HEK293 (cell line): Measurements from ENCODE around the gene RPL29.

Source experiments
- CTCF ChIA-PET: fragments of 350-600 bp; formaldehyde crosslinking; extraction: SDS; loops from one replicate; lab custom pipeline; 2021; ENCODE audit warnings: antibody characterized with exemption; lab: Yijun Ruan, JAX
- POLR2A ChIA-PET: fragments of 300-600 bp; formaldehyde crosslinking; extraction: SDS; loops from one replicate; lab custom pipeline; 2020; ENCODE audit warnings: antibody characterized with exemption, inconsistent platforms; lab: Yijun Ruan, JAX
- H3K27ac ChIP-seq: fragments of 200-500 bp; sonication (Bioruptor generic); 2 replicates; pipeline ENCODE4 v1.5.1; 2014; ENCODE audit warnings: low read depth, low read length, control low read depth, inconsistent platforms; ENCODE audit errors: extremely low read depth
- H3K36me3 ChIP-seq, 2 experiments: fragments of 200-500 bp in 1 of 2; sonication (Bioruptor generic) in 1 of 2; 1 replicate in 1 of 2; 2 replicates in 1 of 2; pipeline ENCODE4 v1.5.1; 2014 to 2017; ENCODE audit warnings: inconsistent platforms in 2 of 2, low read length in 2 of 2; ENCODE audit not compliant: control insufficient read depth in 2 of 2, insufficient read depth in 1 of 2
- H3K4me1 ChIP-seq: fragments of 200-500 bp; sonication (Bioruptor generic); 2 replicates; pipeline ENCODE4 v1.5.1; 2014; ENCODE audit warnings: mild to moderate bottlenecking, low read length, inconsistent platforms; ENCODE audit not compliant: control insufficient read depth, insufficient read depth
- H3K4me3 ChIP-seq: 2 replicates; pipeline ENCODE4 v1.5.1; 2011; ENCODE audit warnings: low read depth, mild to moderate bottlenecking, control low read depth, low read length, moderate library complexity
- H3K9me3 ChIP-seq: fragments of 200-500 bp; sonication (Bioruptor generic); 2 replicates; pipeline ENCODE4 v1.5.1; 2014; ENCODE audit warnings: low read depth, low read length, inconsistent platforms; ENCODE audit not compliant: control insufficient read depth, insufficient read depth
- BCL11A ChIP-seq: fragments of 450-650 bp; formaldehyde crosslinking; IDR thresholded peaks from 2 replicates; pipeline ENCODE4 v1.5.1; 2016; ENCODE audit warnings: low read depth, missing biosample characterization, missing genetic modification characterization
- GLI4 ChIP-seq: fragments of 450-650 bp; formaldehyde crosslinking; IDR thresholded peaks from 2 replicates; pipeline ENCODE4 v1.5.1; 2016; ENCODE audit warnings: missing biosample characterization, missing genetic modification characterization
- GLIS2 ChIP-seq: fragments of 450-650 bp; formaldehyde crosslinking; IDR thresholded peaks from 2 replicates; pipeline ENCODE4 v1.5.1; 2016; ENCODE audit warnings: missing biosample characterization, missing genetic modification characterization
- KLF1 ChIP-seq: fragments of 450-650 bp; formaldehyde crosslinking; IDR thresholded peaks from 2 replicates; pipeline ENCODE4 v1.5.1; 2016; ENCODE audit warnings: missing biosample characterization, missing genetic modification characterization
- PRDM1 ChIP-seq: fragments of 450-650 bp; formaldehyde crosslinking; IDR thresholded peaks from 2 replicates; pipeline ENCODE4; 2016; ENCODE audit warnings: missing biosample characterization, missing genetic modification characterization
- ZFP3 ChIP-seq: fragments of 450-650 bp; formaldehyde crosslinking; IDR thresholded peaks from 2 replicates; pipeline ENCODE4 v1.5.1; 2016; ENCODE audit warnings: low read depth, missing biosample characterization, missing genetic modification characterization
- ZNF10 ChIP-seq: fragments of 450-650 bp; formaldehyde crosslinking; IDR thresholded peaks from 2 replicates; pipeline ENCODE4 v1.5.1; 2017; ENCODE audit warnings: missing biosample characterization, missing genetic modification characterization
- ZNF121 ChIP-seq: fragments of 450-650 bp; formaldehyde crosslinking; IDR thresholded peaks from 2 replicates; pipeline ENCODE4 v1.5.1; 2016; ENCODE audit warnings: missing biosample characterization, missing genetic modification characterization
- ZNF146 ChIP-seq: fragments of 450-650 bp; formaldehyde crosslinking; IDR thresholded peaks from 2 replicates; pipeline ENCODE4 v1.5.1; 2016; ENCODE audit warnings: missing biosample characterization, missing genetic modification characterization
- ZNF19 ChIP-seq: fragments of 450-650 bp; formaldehyde crosslinking; IDR thresholded peaks from 2 replicates; pipeline ENCODE4; 2016; ENCODE audit warnings: missing biosample characterization, missing genetic modification characterization, low read depth
- ZNF311 ChIP-seq: fragments of 450-650 bp; formaldehyde crosslinking; IDR thresholded peaks from 2 replicates; pipeline ENCODE4 v1.5.1; 2017; ENCODE audit warnings: missing biosample characterization, missing genetic modification characterization, borderline replicate concordance
- ZNF324 ChIP-seq: fragments of 450-650 bp; formaldehyde crosslinking; IDR thresholded peaks from 2 replicates; pipeline ENCODE4 v1.5.1; 2016; ENCODE audit warnings: missing biosample characterization, missing genetic modification characterization
- ZNF394 ChIP-seq: fragments of 450-650 bp; formaldehyde crosslinking; IDR thresholded peaks from 2 replicates; pipeline ENCODE4 v1.5.1; 2016; ENCODE audit warnings: missing biosample characterization, missing genetic modification characterization, mild to moderate bottlenecking, moderate library complexity, borderline replicate concordance
- ZNF501 ChIP-seq: fragments of 450-650 bp; formaldehyde crosslinking; IDR thresholded peaks from 2 replicates; pipeline ENCODE4 v1.5.1; 2016; ENCODE audit warnings: missing biosample characterization, missing genetic modification characterization
- ZNF623 ChIP-seq: fragments of 450-650 bp; formaldehyde crosslinking; IDR thresholded peaks from 2 replicates; pipeline ENCODE4 v1.5.1; 2016; ENCODE audit warnings: missing biosample characterization, missing genetic modification characterization
- TF ChIP-seq, protein P1 (sequence below): fragments of 450-650 bp; formaldehyde crosslinking; IDR thresholded peaks from 2 replicates; pipeline ENCODE4 v1.5.1; 2016; ENCODE audit warnings: missing biosample characterization, missing genetic modification characterization
- TF ChIP-seq, protein P2 (sequence below): sonication (generic); formaldehyde crosslinking; IDR thresholded peaks from 2 replicates; pipeline ENCODE4 v1.8.1; 2022; ENCODE audit warnings: mild to moderate bottlenecking, moderate library complexity, missing genetic modification reagents
- TF ChIP-seq, protein P3 (sequence below): fragments of 450-650 bp; formaldehyde crosslinking; IDR thresholded peaks from 2 replicates; pipeline ENCODE4 v1.5.1; 2016; ENCODE audit warnings: missing biosample characterization, missing genetic modification characterization
- TF ChIP-seq, protein P4 (sequence below): fragments of 450-650 bp; formaldehyde crosslinking; IDR thresholded peaks from 2 replicates; pipeline ENCODE4 v1.5.1; 2016; ENCODE audit warnings: missing biosample characterization, missing genetic modification characterization
- TF ChIP-seq, protein P5 (sequence below): fragments of 450-650 bp; formaldehyde crosslinking; IDR thresholded peaks from 2 replicates; pipeline ENCODE4 v1.5.1; 2017; ENCODE audit warnings: missing biosample characterization, missing genetic modification characterization
- TF ChIP-seq, protein P6 (sequence below): fragments of 450-650 bp; IDR thresholded peaks from 2 replicates; pipeline ENCODE4 v1.5.1; 2018; ENCODE audit warnings: missing biosample characterization, missing genetic modification characterization

RPL29 gene

DNA sequence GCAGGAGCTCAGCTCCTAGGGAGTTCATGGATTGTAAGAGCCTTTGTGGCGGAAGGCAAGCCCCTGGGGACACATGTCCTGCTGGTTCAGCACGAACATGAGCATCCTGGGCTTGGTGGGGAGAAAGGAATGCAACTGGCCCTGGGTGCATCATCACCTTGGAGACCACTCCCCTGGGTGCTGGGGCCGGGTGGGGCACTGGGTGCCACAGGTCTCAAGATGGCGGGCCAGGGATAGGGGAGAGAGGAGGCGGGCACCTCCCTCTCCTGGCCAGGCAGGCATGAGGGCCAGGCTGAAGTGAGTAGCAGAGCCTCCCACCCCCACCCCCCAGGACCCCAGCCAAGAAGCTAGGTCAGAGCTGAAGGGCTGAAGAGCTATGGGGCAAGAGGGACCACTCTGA is 29.2 kb downstream of the RPL29 start:
- CTCF ChIA-PET, result interaction anchor here (1.0 kb wide), 1 partner anchor 24 kb away, joined by 3 read pairs; no protein-coding TSS in a partner anchor
- 0 out of 2 replicates have a peak, but pooled peaks cover 2% of the 10 kb centered on the region for H3K4me1 ChIP-seq
- peaks cover 0 to 6% of the 10 kb centered on the region in 2 experiments; a peak in 1 of 3 replicates for H3K36me3 ChIP-seq
- TF ChIP-seq, protein P1, sequence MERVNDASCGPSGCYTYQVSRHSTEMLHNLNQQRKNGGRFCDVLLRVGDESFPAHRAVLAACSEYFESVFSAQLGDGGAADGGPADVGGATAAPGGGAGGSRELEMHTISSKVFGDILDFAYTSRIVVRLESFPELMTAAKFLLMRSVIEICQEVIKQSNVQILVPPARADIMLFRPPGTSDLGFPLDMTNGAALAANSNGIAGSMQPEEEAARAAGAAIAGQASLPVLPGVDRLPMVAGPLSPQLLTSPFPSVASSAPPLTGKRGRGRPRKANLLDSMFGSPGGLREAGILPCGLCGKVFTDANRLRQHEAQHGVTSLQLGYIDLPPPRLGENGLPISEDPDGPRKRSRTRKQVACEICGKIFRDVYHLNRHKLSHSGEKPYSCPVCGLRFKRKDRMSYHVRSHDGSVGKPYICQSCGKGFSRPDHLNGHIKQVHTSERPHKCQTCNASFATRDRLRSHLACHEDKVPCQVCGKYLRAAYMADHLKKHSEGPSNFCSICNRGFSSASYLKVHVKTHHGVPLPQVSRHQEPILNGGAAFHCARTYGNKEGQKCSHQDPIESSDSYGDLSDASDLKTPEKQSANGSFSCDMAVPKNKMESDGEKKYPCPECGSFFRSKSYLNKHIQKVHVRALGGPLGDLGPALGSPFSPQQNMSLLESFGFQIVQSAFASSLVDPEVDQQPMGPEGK (tag by site-specific recombination), result no peak
- TF ChIP-seq GLIS2 (tag by site-specific recombination) (0 out of 2 replicates have a peak, but pooled peaks have one; percentile 1), ZNF121 (tag by site-specific recombination) (no peak)
- no peaks in the 10 kb centered on the region for H3K9me3 ChIP-seq
- H3K4me3 ChIP-seq, result peak overlapping the region; percentile 56
- H3K27ac ChIP-seq, result no peak overlapping the region; the same call in 1 of the 2 replicates
- POLR2A ChIA-PET, result interaction anchor here (1.6 kb wide), 1 partner anchor 16 kb away, joined by 6 read pairs; no protein-coding TSS in a partner anchor

DNA sequence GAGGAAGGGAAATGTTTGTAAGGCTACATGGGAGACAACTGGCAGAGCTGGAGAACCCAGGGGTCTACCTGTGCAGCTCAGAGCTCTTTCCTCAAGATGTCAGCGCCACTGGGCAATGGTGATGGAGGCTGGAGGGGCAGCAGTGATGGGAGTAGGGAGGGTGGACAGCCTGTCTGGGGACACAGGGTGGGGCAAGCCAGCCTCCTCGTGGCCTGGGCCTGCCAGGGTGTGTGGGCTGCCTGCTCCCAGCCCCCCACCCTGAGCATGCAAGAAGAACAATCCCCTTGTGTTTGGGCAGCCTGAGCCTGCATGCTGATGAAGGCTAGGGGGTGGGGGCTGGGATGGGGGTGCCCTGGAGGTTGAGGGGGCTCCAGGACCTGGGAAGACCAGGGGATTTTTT is 29.7 kb downstream of the RPL29 start:
- TF ChIP-seq ZNF10 (no peak), ZNF19 (no peak), ZFP3 (tag by site-specific recombination) (no peak), ZNF394 (no peak), ZNF324 (tag by site-specific recombination) (no peak), GLI4 (no peak), KLF1 (tag by site-specific recombination) (no peak), ZNF146 (tag by site-specific recombination) (no peak), ZNF501 (tag by site-specific recombination) (no peak), ZNF311 (tag by site-specific recombination) (no peak), PRDM1 (tag by site-specific recombination) (no peak), ZNF623 (no peak), BCL11A (no peak)
- TF ChIP-seq, protein P2, sequence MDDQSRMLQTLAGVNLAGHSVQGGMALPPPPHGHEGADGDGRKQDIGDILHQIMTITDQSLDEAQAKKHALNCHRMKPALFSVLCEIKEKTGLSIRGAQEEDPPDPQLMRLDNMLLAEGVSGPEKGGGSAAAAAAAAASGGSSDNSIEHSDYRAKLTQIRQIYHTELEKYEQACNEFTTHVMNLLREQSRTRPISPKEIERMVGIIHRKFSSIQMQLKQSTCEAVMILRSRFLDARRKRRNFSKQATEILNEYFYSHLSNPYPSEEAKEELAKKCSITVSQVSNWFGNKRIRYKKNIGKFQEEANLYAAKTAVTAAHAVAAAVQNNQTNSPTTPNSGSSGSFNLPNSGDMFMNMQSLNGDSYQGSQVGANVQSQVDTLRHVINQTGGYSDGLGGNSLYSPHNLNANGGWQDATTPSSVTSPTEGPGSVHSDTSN (CRISPR knock-in tag), result no peak
- TF ChIP-seq, protein P3, sequence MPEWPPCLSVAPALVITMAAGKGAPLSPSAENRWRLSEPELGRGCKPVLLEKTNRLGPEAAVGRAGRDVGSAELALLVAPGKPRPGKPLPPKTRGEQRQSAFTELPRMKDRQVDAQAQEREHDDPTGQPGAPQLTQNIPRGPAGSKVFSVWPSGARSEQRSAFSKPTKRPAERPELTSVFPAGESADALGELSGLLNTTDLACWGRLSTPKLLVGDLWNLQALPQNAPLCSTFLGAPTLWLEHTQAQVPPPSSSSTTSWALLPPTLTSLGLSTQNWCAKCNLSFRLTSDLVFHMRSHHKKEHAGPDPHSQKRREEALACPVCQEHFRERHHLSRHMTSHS (tag by site-specific recombination), result no peak
- TF ChIP-seq, protein P4, sequence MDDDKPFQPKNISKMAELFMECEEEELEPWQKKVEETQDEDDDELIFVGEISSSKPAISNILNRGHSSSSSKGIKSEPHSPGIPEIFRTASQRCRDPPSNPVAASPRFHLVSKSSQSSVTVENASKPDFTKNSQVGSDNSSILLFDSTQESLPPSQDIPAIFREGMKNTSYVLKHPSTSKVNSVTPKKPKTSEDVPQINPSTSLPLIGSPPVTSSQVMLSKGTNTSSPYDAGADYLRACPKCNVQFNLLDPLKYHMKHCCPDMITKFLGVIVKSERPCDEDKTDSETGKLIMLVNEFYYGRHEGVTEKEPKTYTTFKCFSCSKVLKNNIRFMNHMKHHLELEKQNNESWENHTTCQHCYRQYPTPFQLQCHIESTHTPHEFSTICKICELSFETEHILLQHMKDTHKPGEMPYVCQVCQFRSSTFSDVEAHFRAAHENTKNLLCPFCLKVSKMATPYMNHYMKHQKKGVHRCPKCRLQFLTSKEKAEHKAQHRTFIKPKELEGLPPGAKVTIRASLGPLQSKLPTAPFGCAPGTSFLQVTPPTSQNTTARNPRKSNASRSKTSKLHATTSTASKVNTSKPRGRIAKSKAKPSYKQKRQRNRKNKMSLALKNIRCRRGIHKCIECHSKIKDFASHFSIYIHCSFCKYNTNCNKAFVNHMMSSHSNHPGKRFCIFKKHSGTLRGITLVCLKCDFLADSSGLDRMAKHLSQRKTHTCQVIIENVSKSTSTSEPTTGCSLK (tag by site-specific recombination), result no peak
- TF ChIP-seq, protein P5, sequence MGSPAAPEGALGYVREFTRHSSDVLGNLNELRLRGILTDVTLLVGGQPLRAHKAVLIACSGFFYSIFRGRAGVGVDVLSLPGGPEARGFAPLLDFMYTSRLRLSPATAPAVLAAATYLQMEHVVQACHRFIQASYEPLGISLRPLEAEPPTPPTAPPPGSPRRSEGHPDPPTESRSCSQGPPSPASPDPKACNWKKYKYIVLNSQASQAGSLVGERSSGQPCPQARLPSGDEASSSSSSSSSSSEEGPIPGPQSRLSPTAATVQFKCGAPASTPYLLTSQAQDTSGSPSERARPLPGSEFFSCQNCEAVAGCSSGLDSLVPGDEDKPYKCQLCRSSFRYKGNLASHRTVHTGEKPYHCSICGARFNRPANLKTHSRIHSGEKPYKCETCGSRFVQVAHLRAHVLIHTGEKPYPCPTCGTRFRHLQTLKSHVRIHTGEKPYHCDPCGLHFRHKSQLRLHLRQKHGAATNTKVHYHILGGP, result no peak
- TF ChIP-seq, protein P6, sequence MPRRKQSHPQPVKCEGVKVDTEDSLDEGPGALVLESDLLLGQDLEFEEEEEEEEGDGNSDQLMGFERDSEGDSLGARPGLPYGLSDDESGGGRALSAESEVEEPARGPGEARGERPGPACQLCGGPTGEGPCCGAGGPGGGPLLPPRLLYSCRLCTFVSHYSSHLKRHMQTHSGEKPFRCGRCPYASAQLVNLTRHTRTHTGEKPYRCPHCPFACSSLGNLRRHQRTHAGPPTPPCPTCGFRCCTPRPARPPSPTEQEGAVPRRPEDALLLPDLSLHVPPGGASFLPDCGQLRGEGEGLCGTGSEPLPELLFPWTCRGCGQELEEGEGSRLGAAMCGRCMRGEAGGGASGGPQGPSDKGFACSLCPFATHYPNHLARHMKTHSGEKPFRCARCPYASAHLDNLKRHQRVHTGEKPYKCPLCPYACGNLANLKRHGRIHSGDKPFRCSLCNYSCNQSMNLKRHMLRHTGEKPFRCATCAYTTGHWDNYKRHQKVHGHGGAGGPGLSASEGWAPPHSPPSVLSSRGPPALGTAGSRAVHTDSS (tag by site-specific recombination), result no peak
- 0 out of 2 replicates have a peak, but pooled peaks cover 2% of the 10 kb centered on the region for H3K4me1 ChIP-seq
- CTCF ChIA-PET, result interaction anchor here (0.6 to 0.7 kb wide), 2 partner anchors 22 to 216 kb away, joined by 3 to 4 read pairs; no protein-coding TSS in a partner anchor
- H3K9me3 ChIP-seq, result no peaks in the 10 kb centered on the region
- peaks cover 0 to 2% of the 10 kb centered on the region in 2 experiments; a peak in 1 of 3 replicates for H3K36me3 ChIP-seq
- POLR2A ChIA-PET, result interaction anchor here (1.6 kb wide), 1 partner anchor 17 kb away, joined by 6 read pairs; no protein-coding TSS in a partner anchor
- H3K27ac ChIP-seq, result no peak overlapping the region
- no peak overlapping the region for H3K4me3 ChIP-seq
